ENCODE measurements around the gene ANKRD55.
"Not testable (repeated sequence)": the region's sequence is repeated elsewhere in the genome, so short reads cannot be mapped to it uniquely, and the experiment has no call there.

ANKRD55 gene

GRCh38 chr5:56129288-56129687 lies 103.8 kb downstream of the ANKRD55 start:
- H3K4me3 ChIP-seq (ENCODE audit: low read depth, low read length) = no peak overlapping the region
- in situ Hi-C loops (cut with HindIII; ENCODE audit: low sequenced_read_pairs) = no loop called here
- no peak for TF ChIP-seq CTCF (IDR thresholded peaks at IDR 0.05; ENCODE audit: low read depth, low read length, missing control alignments)
- DNase-seq (ENCODE audit: low read depth) = no peak

GRCh38 chr5:56128113-56128512 lies 105.0 kb downstream of the ANKRD55 start:
- no peak for DNase-seq (ENCODE audit: low read depth)
- no peak overlapping the region for H3K4me3 ChIP-seq (ENCODE audit: low read depth, low read length)
- in situ Hi-C loops (cut with HindIII; ENCODE audit: low sequenced_read_pairs) = no loop called here
- TF ChIP-seq CTCF (IDR thresholded peaks at IDR 0.05; ENCODE audit: low read depth, low read length, missing control alignments) = no peak

GRCh38 chr5:56126487-56127179 lies 106.5 kb downstream of the ANKRD55 start:
- in situ Hi-C loops (cut with HindIII; ENCODE audit: low sequenced_read_pairs) = no loop called here
- TF ChIP-seq CTCF (IDR thresholded peaks at IDR 0.05; ENCODE audit: low read depth, low read length, missing control alignments) = no peak
- DNase-seq (ENCODE audit: low read depth) = no peak
- no peak overlapping the region for H3K4me3 ChIP-seq (ENCODE audit: low read depth, low read length)

- TF ChIP-seq CTCF (IDR thresholded peaks at IDR 0.05; ENCODE audit: low read depth, low read length, missing control alignments) = no peak
- DNase-seq (ENCODE audit: low read depth) = peak; percentile 94
- H3K4me3 ChIP-seq (ENCODE audit: low read depth, low read length) = no peak overlapping the region
- in situ Hi-C loops (cut with HindIII; ENCODE audit: low sequenced_read_pairs) = loop anchor here (5.0 kb wide), 1 partner anchor 69 kb away; no protein-coding TSS in a partner anchor
Observed at GRCh38 chr5:56123531-56124243, 109.4 kb downstream of the ANKRD55 start.

- not testable (repeated sequence) for DNase-seq (ENCODE audit: low read depth); H3K4me3 ChIP-seq (ENCODE audit: low read depth, low read length)
- in situ Hi-C loops (cut with HindIII; ENCODE audit: low sequenced_read_pairs) = loop anchor here (5.0 kb wide), 1 partner anchor 70 kb away; no protein-coding TSS in a partner anchor
Observed at GRCh38 chr5:56122360-56122985, 110.7 kb downstream of the ANKRD55 start.

- in situ Hi-C loops (cut with HindIII; ENCODE audit: low sequenced_read_pairs) = no loop called here
- no peak for DNase-seq (ENCODE audit: low read depth)
- H3K4me3 ChIP-seq (ENCODE audit: low read depth, low read length) = no peak overlapping the region
- no peak for TF ChIP-seq CTCF (IDR thresholded peaks at IDR 0.05; ENCODE audit: low read depth, low read length, missing control alignments)
Observed at GRCh38 chr5:56119050-56119449, 114.1 kb downstream of the ANKRD55 start.
